ENCODE results near the gene CCR8.

GRCh38 chr3:39361252-39361927 is 31.9 kb downstream of the CCR8 start:
- TF ChIP-seq, protein P1, sequence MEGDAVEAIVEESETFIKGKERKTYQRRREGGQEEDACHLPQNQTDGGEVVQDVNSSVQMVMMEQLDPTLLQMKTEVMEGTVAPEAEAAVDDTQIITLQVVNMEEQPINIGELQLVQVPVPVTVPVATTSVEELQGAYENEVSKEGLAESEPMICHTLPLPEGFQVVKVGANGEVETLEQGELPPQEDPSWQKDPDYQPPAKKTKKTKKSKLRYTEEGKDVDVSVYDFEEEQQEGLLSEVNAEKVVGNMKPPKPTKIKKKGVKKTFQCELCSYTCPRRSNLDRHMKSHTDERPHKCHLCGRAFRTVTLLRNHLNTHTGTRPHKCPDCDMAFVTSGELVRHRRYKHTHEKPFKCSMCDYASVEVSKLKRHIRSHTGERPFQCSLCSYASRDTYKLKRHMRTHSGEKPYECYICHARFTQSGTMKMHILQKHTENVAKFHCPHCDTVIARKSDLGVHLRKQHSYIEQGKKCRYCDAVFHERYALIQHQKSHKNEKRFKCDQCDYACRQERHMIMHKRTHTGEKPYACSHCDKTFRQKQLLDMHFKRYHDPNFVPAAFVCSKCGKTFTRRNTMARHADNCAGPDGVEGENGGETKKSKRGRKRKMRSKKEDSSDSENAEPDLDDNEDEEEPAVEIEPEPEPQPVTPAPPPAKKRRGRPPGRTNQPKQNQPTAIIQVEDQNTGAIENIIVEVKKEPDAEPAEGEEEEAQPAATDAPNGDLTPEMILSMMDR (IDR thresholded peaks at IDR 0.05) = no peak
- no peak for TF ChIP-seq EZH2 (IDR thresholded peaks at IDR 0.05; ENCODE audit: borderline replicate concordance, insufficient read depth, low read depth, low read length, poor library complexity, severe bottlenecking)

Measured in B cell (primary cell).